Measurements from ENCODE around the gene STXBP4. TPM values are rescaled to one million over a fixed set of nuclear protein-coding genes. Genes with fewer than 3 reads are reported as not detected.

STXBP4 gene
- total RNA-seq, 3 donors from 2014 or later (not counting 1 experiment from before 2014, with no cell fraction given) = 4.9 to 10.3 (median 7.6) TPM

DNA sequence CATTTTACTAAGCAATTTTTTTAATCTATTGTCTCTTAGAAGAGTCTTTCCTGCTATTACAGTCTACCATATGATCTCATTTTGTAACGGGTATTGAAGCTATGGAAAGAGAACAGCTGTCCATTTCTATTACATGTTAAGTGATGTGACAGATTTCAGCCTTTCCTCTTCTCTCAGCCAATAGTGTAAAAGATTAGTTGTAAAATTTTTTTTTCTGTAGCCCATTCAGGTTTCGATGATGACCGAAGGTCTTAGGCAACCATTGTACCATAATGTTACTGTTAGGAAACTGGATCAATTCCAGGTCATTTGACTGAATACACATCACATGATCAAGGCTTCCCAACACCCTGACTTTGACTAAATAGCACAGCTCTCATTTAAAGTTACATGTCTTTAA, 148.6 kb downstream of the STXBP4 start:
- Mint-ChIP-seq H3K27me3 (ENCODE audit: low read depth in 2 of 2) (no peaks in the 10 kb centered on the region), H3K9me3 (peaks cover 0 to 3% of the 10 kb centered on the region in 2 donors), H3K27ac (no peak overlapping the region), H3K4me1 (peaks cover 5% of the 10 kb centered on the region in 2 donors), H3K36me3 (no peaks in the 10 kb centered on the region), H3K4me3 (no peak overlapping the region)
- DNase-seq (no peak), ATAC-seq (no peak)
- H3K4me1 ChIP-seq (ENCODE audit: control insufficient read depth, insufficient read depth, low read length) = no peaks in the 10 kb centered on the region
- no peak overlapping the region for H3K27ac ChIP-seq (ENCODE audit: low read length)
- no peaks in the 10 kb centered on the region for H3K9me3 ChIP-seq (ENCODE audit: control insufficient read depth, insufficient read depth, low read length)
- no peaks in the 10 kb centered on the region for H3K36me3 ChIP-seq (ENCODE audit: control insufficient read depth, insufficient read depth, low read length)
- no peaks in the 10 kb centered on the region for H3K27me3 ChIP-seq (ENCODE audit: control insufficient read depth, insufficient read depth, low read length)
- 87% methylated on average over 2 of the region's 3 CpGs for WGBS (ENCODE audit: insufficient coverage)
- TF ChIP-seq, protein P1, sequence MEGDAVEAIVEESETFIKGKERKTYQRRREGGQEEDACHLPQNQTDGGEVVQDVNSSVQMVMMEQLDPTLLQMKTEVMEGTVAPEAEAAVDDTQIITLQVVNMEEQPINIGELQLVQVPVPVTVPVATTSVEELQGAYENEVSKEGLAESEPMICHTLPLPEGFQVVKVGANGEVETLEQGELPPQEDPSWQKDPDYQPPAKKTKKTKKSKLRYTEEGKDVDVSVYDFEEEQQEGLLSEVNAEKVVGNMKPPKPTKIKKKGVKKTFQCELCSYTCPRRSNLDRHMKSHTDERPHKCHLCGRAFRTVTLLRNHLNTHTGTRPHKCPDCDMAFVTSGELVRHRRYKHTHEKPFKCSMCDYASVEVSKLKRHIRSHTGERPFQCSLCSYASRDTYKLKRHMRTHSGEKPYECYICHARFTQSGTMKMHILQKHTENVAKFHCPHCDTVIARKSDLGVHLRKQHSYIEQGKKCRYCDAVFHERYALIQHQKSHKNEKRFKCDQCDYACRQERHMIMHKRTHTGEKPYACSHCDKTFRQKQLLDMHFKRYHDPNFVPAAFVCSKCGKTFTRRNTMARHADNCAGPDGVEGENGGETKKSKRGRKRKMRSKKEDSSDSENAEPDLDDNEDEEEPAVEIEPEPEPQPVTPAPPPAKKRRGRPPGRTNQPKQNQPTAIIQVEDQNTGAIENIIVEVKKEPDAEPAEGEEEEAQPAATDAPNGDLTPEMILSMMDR (IDR thresholded peaks at IDR 0.05) = no peak
- no peak overlapping the region for H3K4me3 ChIP-seq (ENCODE audit: low read length)
- intact Hi-C loops (cut with micrococcal nuclease) = no loop called here

DNA sequence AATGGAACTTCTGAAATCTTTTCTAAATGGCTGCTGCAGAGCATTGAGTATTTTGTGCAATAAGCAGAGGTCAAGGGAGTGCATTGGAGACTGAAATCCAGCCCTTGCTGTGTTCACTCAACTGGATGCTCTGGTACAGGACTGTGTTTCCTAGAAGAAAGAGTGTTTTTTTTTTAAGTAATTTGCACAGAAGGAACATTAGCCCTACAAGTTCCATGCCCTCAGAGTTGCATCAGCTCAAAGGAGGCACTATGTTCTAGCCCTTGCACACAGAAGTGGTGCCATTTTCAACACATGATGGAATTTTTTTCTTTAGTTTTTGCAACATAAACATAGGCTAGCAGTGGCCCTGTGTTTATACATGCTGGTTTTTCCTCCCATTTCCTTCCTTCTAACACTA, 152.1 kb downstream of the STXBP4 start:
- ATAC-seq (no peak), DNase-seq (no peak)
- Histone ChIP-seq H3K27ac (ENCODE audit: low read length) (no peak overlapping the region), H3K4me1 (ENCODE audit: control insufficient read depth, insufficient read depth, low read length) (no peaks in the 10 kb centered on the region), H3K9me3 (ENCODE audit: control insufficient read depth, insufficient read depth, low read length) (no peaks in the 10 kb centered on the region), H3K4me3 (ENCODE audit: low read length) (no peak overlapping the region), H3K36me3 (ENCODE audit: control insufficient read depth, insufficient read depth, low read length) (no peaks in the 10 kb centered on the region), H3K27me3 (ENCODE audit: control insufficient read depth, insufficient read depth, low read length) (no peaks in the 10 kb centered on the region)
- Mint-ChIP-seq H3K36me3 (no peaks in the 10 kb centered on the region), H3K4me1 (peaks cover 5% of the 10 kb centered on the region in 2 donors), H3K27me3 (ENCODE audit: low read depth in 2 of 2) (no peaks in the 10 kb centered on the region), H3K9me3 (no peaks in the 10 kb centered on the region), H3K27ac (no peak overlapping the region), H3K4me3 (no peak overlapping the region)
- TF ChIP-seq, protein P1 (IDR thresholded peaks at IDR 0.05) = no peak
- intact Hi-C loops (cut with micrococcal nuclease) = no loop called here

DNA sequence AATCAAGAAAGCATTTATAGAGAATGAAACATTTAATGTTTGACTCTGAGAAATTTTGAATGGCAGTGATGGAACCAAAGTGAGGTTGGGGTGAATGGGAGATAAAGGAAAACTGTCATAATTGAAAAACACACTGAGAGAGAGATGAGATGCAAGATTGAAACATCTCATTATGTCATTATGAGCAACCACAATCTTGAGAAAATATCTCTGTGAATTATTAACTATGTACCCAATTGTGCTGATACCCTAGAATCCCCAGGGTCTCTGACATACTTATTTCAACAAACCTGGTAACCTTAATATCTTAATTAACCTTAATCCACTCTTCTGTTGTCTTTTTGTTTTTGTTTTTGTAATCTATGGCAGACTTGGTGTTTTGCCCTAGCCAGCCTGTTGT, 152.7 kb downstream of the STXBP4 start:
- Mint-ChIP-seq H3K4me1 (peaks cover 5% of the 10 kb centered on the region in 2 donors), H3K27me3 (ENCODE audit: low read depth in 2 of 2) (no peaks in the 10 kb centered on the region), H3K27ac (no peak overlapping the region), H3K9me3 (no peaks in the 10 kb centered on the region), H3K36me3 (no peaks in the 10 kb centered on the region), H3K4me3 (no peak overlapping the region)
- no peak for DNase-seq
- no peak overlapping the region for H3K4me3 ChIP-seq (ENCODE audit: low read length)
- intact Hi-C loops (cut with micrococcal nuclease) = no loop called here
- H3K9me3 ChIP-seq (ENCODE audit: control insufficient read depth, insufficient read depth, low read length) = no peaks in the 10 kb centered on the region
- H3K27me3 ChIP-seq (ENCODE audit: control insufficient read depth, insufficient read depth, low read length) = no peaks in the 10 kb centered on the region
- H3K36me3 ChIP-seq (ENCODE audit: control insufficient read depth, insufficient read depth, low read length) = no peaks in the 10 kb centered on the region
- no peaks in the 10 kb centered on the region for H3K4me1 ChIP-seq (ENCODE audit: control insufficient read depth, insufficient read depth, low read length)
- TF ChIP-seq, protein P1 (IDR thresholded peaks at IDR 0.05) = no peak
- no peak for ATAC-seq
- no peak overlapping the region for H3K27ac ChIP-seq (ENCODE audit: low read length)

DNA sequence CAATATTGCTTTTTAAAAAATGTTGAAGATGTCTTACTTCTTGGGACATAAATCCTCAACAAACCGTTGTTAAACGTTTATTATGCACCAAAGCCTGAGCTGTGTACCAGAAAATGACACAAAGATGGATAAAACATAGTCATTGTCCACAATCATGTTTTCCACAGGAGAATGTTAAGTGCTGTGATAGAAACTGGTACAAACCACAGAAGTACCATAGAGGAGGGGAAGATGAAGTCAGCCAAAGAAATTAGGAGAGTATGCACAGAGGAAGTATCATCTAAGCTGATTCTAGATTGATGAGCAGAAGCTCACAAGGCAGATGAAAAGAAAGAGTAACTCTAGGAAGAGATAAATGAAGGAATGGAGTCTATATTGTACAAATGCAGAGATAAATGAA, 153.5 kb downstream of the STXBP4 start:
- H3K36me3 ChIP-seq (ENCODE audit: control insufficient read depth, insufficient read depth, low read length) = no peaks in the 10 kb centered on the region
- intact Hi-C loops (cut with micrococcal nuclease) = no loop called here
- H3K9me3 ChIP-seq (ENCODE audit: control insufficient read depth, insufficient read depth, low read length) = no peaks in the 10 kb centered on the region
- no peak overlapping the region for H3K27ac ChIP-seq (ENCODE audit: low read length)
- Mint-ChIP-seq H3K36me3 (no peaks in the 10 kb centered on the region), H3K27ac (no peak overlapping the region), H3K27me3 (ENCODE audit: low read depth in 2 of 2) (no peaks in the 10 kb centered on the region), H3K9me3 (no peaks in the 10 kb centered on the region), H3K4me1 (no peaks in the 10 kb centered on the region), H3K4me3 (no peak overlapping the region)
- 96% methylated on average over 2 of the region's 2 CpGs for WGBS (ENCODE audit: insufficient coverage)
- H3K27me3 ChIP-seq (ENCODE audit: control insufficient read depth, insufficient read depth, low read length) = no peaks in the 10 kb centered on the region
- ATAC-seq (no peak), DNase-seq (no peak)
- H3K4me3 ChIP-seq (ENCODE audit: low read length) = no peak overlapping the region
- no peaks in the 10 kb centered on the region for H3K4me1 ChIP-seq (ENCODE audit: control insufficient read depth, insufficient read depth, low read length)
- TF ChIP-seq, protein P1 (IDR thresholded peaks at IDR 0.05) = no peak
